OCI-LY3 (cell line): ENCODE measurements around the gene MAPKAP1.

Source experiments
- EZH2phosphoT487 ChIP-seq: fragments of 200-600 bp; shearing (Covaris generic); IDR thresholded peaks from 2 replicates; pipeline ENCODE4 v1.6.1; 2018; ENCODE audit warnings: antibody characterized with exemption, mixed run types, low read depth
- TF ChIP-seq, protein P1 (sequence below): fragments of 200-600, 300-600 bp; sonication (generic); IDR thresholded peaks from 2 replicates; pipeline ENCODE4 v1.5.1; 2014; ENCODE audit warnings: antibody characterized with exemption, low read length, low read depth

DNA sequence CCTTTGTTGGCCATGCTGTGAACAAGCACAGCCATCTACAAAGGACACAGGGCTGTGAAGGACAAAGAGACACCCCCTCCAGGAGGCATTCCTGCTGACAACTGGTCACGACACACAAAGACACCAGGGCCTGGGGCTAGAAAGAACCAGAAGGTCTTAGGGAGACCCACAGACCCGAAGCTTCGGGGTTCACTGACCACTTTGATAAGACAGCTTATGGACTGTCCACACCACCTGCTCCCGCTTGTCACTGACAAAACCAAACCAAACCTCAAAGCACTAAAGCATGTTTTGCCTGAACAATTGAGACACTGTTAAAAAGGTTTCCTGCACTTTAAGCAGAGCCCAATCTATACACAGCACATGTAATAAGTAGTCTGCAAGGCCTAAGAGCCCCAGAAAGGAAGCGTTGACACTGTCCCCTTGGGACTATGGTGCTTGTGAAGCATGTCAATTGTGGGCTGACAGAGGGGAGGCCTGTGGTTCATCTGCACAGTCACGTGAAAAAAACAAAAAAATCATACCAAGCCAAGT lies 260.4 kb downstream of the MAPKAP1 start:
- TF ChIP-seq, protein P1, sequence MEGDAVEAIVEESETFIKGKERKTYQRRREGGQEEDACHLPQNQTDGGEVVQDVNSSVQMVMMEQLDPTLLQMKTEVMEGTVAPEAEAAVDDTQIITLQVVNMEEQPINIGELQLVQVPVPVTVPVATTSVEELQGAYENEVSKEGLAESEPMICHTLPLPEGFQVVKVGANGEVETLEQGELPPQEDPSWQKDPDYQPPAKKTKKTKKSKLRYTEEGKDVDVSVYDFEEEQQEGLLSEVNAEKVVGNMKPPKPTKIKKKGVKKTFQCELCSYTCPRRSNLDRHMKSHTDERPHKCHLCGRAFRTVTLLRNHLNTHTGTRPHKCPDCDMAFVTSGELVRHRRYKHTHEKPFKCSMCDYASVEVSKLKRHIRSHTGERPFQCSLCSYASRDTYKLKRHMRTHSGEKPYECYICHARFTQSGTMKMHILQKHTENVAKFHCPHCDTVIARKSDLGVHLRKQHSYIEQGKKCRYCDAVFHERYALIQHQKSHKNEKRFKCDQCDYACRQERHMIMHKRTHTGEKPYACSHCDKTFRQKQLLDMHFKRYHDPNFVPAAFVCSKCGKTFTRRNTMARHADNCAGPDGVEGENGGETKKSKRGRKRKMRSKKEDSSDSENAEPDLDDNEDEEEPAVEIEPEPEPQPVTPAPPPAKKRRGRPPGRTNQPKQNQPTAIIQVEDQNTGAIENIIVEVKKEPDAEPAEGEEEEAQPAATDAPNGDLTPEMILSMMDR: no peak
- TF ChIP-seq EZH2phosphoT487: no peak
